Neural cell (in vitro differentiated cells): ENCODE measurements around the gene SND1. TPM values are rescaled to one million over a fixed set of nuclear protein-coding genes. Genes with fewer than 3 reads are reported as not detected.

Experiments used
- H2AFZ ChIP-seq: fragments of 200-600, 300-800 bp; sonication (generic), shearing (Covaris generic); 2 replicates; pipeline ENCODE4 v1.6.0; 2014; ENCODE audit warnings: low read depth, mild to moderate bottlenecking, antibody characterized with exemption, low read length, moderate library complexity
- H3F3A ChIP-seq: fragments of 200-600 bp; shearing (Covaris generic); 2 replicates; pipeline ENCODE4 v1.6.1; 2016; ENCODE audit warnings: mild to moderate bottlenecking, moderate library complexity, mixed read lengths, antibody characterized with exemption, low read length; ENCODE audit not compliant: insufficient read depth, poor library complexity, severe bottlenecking
- H3K27ac ChIP-seq: fragments of 200-600, 300-800 bp; sonication (generic), shearing (Covaris generic); 2 replicates; pipeline ENCODE4 v1.5.1; 2014; ENCODE audit warnings: mild to moderate bottlenecking, low read length, moderate library complexity
- H3K27me3 ChIP-seq: fragments of 300-800, 200-600 bp; sonication (generic), shearing (Covaris generic); 2 replicates; pipeline ENCODE4 v1.6.0; 2014; ENCODE audit warnings: mild to moderate bottlenecking, low read depth, low read length, moderate library complexity; ENCODE audit not compliant: insufficient read depth
- H3K36me3 ChIP-seq: fragments of 300-800, 200-600 bp; sonication (generic), shearing (Covaris generic); 2 replicates; pipeline ENCODE4 v1.5.1; 2014; ENCODE audit warnings: mild to moderate bottlenecking, antibody characterized with exemption, low read length, moderate library complexity; ENCODE audit not compliant: insufficient read depth
- H3K4me2 ChIP-seq: fragments of 300-800, 200-600 bp; sonication (generic), shearing (Covaris generic); 2 replicates; pipeline ENCODE4 v1.6.0; 2014; ENCODE audit warnings: mild to moderate bottlenecking, low read length
- H3K4me3 ChIP-seq: fragments of 300-800, 200-600 bp; sonication (generic), shearing (Covaris generic); 2 replicates; pipeline ENCODE4 v1.5.1; 2014; ENCODE audit warnings: mild to moderate bottlenecking, low read length, moderate library complexity
- H3K79me2 ChIP-seq: fragments of 200-600 bp; shearing (Covaris generic); replicated peaks from 2 replicates; pipeline ENCODE4 v1.6.0; 2014; ENCODE audit warnings: mild to moderate bottlenecking, low read length, moderate library complexity; ENCODE audit not compliant: insufficient read depth
- H3K9ac ChIP-seq: fragments of 300-800, 200-600 bp; sonication (generic), shearing (Covaris generic); 2 replicates; pipeline ENCODE4 v1.6.1; 2016; ENCODE audit warnings: mild to moderate bottlenecking, low read length, mixed read lengths
- H3K9me2 ChIP-seq: fragments of 200-600 bp; shearing (Covaris generic); 2 replicates; pipeline ENCODE4 v1.6.1; 2016; ENCODE audit warnings: mild to moderate bottlenecking, low read length, mixed read lengths; ENCODE audit not compliant: insufficient read depth
- H3K9me3 ChIP-seq: fragments of 200-600, 300-800 bp; sonication (generic), shearing (Covaris generic); 2 replicates; pipeline ENCODE4 v1.6.1; 2016; ENCODE audit warnings: mild to moderate bottlenecking, mixed run types, low read length, moderate library complexity, mixed read lengths
- H4K20me1 ChIP-seq: fragments of 200-600 bp; shearing (Covaris generic); 2 replicates; pipeline ENCODE4 v1.6.1; 2016; ENCODE audit warnings: mild to moderate bottlenecking, mixed run types; ENCODE audit not compliant: insufficient read depth
- CTCF ChIP-seq: fragments of 450-650 bp; IDR thresholded peaks from 2 replicates; pipeline ENCODE4 v1.5.1; 2014; ENCODE audit warnings: antibody characterized with exemption, mild to moderate bottlenecking, moderate library complexity; ENCODE audit not compliant: poor library complexity, severe bottlenecking
- EP300 ChIP-seq: fragments of 450-650 bp; conservative IDR thresholded peaks from 2 replicates; pipeline ENCODE4 v1.6.1; 2014; ENCODE audit warnings: antibody characterized with exemption, mild to moderate bottlenecking, moderate library complexity; ENCODE audit not compliant: poor library complexity, severe bottlenecking
- EZH2 ChIP-seq: fragments of 200-600, 300-800 bp; shearing (Covaris generic), sonication (generic); IDR thresholded peaks from 2 replicates; pipeline ENCODE4 v1.6.1; 2014; ENCODE audit warnings: antibody characterized with exemption, low read length, borderline replicate concordance, mild to moderate bottlenecking; ENCODE audit not compliant: insufficient read depth, poor library complexity, severe bottlenecking
- MXI1 ChIP-seq: fragments of 450-650 bp; conservative IDR thresholded peaks from 2 replicates; pipeline ENCODE4 v1.6.1; 2014; ENCODE audit warnings: antibody characterized with exemption, mild to moderate bottlenecking; ENCODE audit not compliant: poor library complexity, severe bottlenecking
- POLR2AphosphoS5 ChIP-seq: IDR thresholded peaks from 2 replicates; pipeline ENCODE4 v1.6.1; 2012
- RAD21 ChIP-seq: fragments of 450-650 bp; conservative IDR thresholded peaks from 2 replicates; pipeline ENCODE4 v1.6.1; 2014; ENCODE audit warnings: antibody characterized with exemption, mild to moderate bottlenecking, moderate library complexity
- REST ChIP-seq: IDR thresholded peaks from 2 replicates; pipeline ENCODE4 v1.6.1; 2012; ENCODE audit warnings: borderline replicate concordance
- SMC3 ChIP-seq: fragments of 450-650 bp; conservative IDR thresholded peaks from 2 replicates; pipeline ENCODE4 v1.6.1; 2014; ENCODE audit warnings: antibody characterized with exemption, mild to moderate bottlenecking, moderate library complexity; ENCODE audit not compliant: poor library complexity
- TAF1 ChIP-seq: IDR thresholded peaks from 2 replicates; pipeline ENCODE4 v1.6.1; 2012; ENCODE audit warnings: low read depth
- polyA plus RNA-seq: library from polyadenylated mRNA; depleted of rRNA; stranded (reverse); fragments of >200 nt; gene quantifications from 2 replicates; pipeline ENCODE4 v1.2.3, GENCODE V29; 2014

SND1 gene
- polyA plus RNA-seq, 1 donor from 2014 or later, result 37.4 TPM

GRCh38 chr7:127782654-127783559 lies 130.9 kb downstream of the SND1 start:
- Histone ChIP-seq H3F3A (no peaks in the 10 kb centered on the region), H3K79me2 (no peaks in the 10 kb centered on the region), H3K4me2 (no peak overlapping the region), H2AFZ (no peak overlapping the region), H4K20me1 (no peaks in the 10 kb centered on the region), H3K27ac (no peak overlapping the region), H3K9me3 (no peaks in the 10 kb centered on the region), H3K9ac (no peak overlapping the region), H3K9me2 (no peaks in the 10 kb centered on the region), H3K36me3 (no peaks in the 10 kb centered on the region), H3K4me3 (no peak overlapping the region), H3K27me3 (no peaks in the 10 kb centered on the region)
- TF ChIP-seq REST (no peak), CTCF (no peak), RAD21 (no peak), TAF1 (no peak), EZH2 (no peak), POLR2AphosphoS5 (no peak), MXI1 (no peak), SMC3 (no peak), EP300 (no peak)

- H3K79me2 ChIP-seq, result no peaks in the 10 kb centered on the region
- H3F3A ChIP-seq, result no peaks in the 10 kb centered on the region
- no peak overlapping the region for H2AFZ ChIP-seq
- no peaks in the 10 kb centered on the region for H3K9me3 ChIP-seq
- no peaks in the 10 kb centered on the region for H4K20me1 ChIP-seq
- TF ChIP-seq MXI1, result no peak
- TF ChIP-seq SMC3, result no peak
- TF ChIP-seq CTCF, result no peak
- TF ChIP-seq EP300, result no peak
- TF ChIP-seq RAD21, result no peak
- no peak for TF ChIP-seq EZH2
- no peak for TF ChIP-seq POLR2AphosphoS5
- no peak for TF ChIP-seq REST
- no peak for TF ChIP-seq TAF1
- no peaks in the 10 kb centered on the region for H3K27me3 ChIP-seq
- no peaks in the 10 kb centered on the region for H3K9me2 ChIP-seq
- H3K4me3 ChIP-seq, result no peak overlapping the region
- H3K9ac ChIP-seq, result no peak overlapping the region
- no peaks in the 10 kb centered on the region for H3K36me3 ChIP-seq
- H3K4me2 ChIP-seq, result no peak overlapping the region
- no peak overlapping the region for H3K27ac ChIP-seq
Measured at GRCh38 chr7:127786184-127786583, 134.2 kb downstream of the SND1 start.
